Glutamatergic neuron (in vitro differentiated cells): ENCODE measurements around the gene TRIM8. TPM values are rescaled to one million over a fixed set of nuclear protein-coding genes. Genes with fewer than 3 reads are reported as not detected.

ENCODE experiments used
- DNase-seq: peaks from one replicate; pipeline ENCODE4 v3.0.0; 2022
- H3K27ac Mint-ChIP-seq: one replicate; pipeline ENCODE4 v1.8.0; 2020; ENCODE audit warnings: mild to moderate bottlenecking, mixed read lengths, inconsistent platforms; ENCODE audit not compliant: unreplicated experiment
- H3K27me3 Mint-ChIP-seq: one replicate; pipeline ENCODE4 v1.8.0; 2020; ENCODE audit warnings: mild to moderate bottlenecking, moderate library complexity, mixed read lengths, inconsistent platforms; ENCODE audit not compliant: unreplicated experiment
- H3K36me3 Mint-ChIP-seq: one replicate; pipeline ENCODE4 v1.8.0; 2020; ENCODE audit warnings: mild to moderate bottlenecking, mixed read lengths, inconsistent platforms; ENCODE audit not compliant: unreplicated experiment
- H3K4me1 Mint-ChIP-seq: one replicate; pipeline ENCODE4 v1.8.0; 2020; ENCODE audit warnings: mild to moderate bottlenecking, low read depth, mixed read lengths, inconsistent platforms; ENCODE audit not compliant: unreplicated experiment
- H3K4me3 Mint-ChIP-seq: one replicate; pipeline ENCODE4 v1.8.0; 2020; ENCODE audit warnings: mild to moderate bottlenecking, mixed read lengths, inconsistent platforms; ENCODE audit not compliant: unreplicated experiment
- H3K9me3 Mint-ChIP-seq: one replicate; pipeline ENCODE4 v1.8.0; 2020; ENCODE audit warnings: mild to moderate bottlenecking, moderate library complexity, mixed read lengths, inconsistent platforms; ENCODE audit not compliant: unreplicated experiment
- total RNA-seq: library from RNA; stranded (reverse); fragmentation: NEBNext Ultra II Directional; extraction: Animal tissue kit (Norgen Biotek cat#: 25700); gene quantifications from one replicate; pipeline ENCODE4 v1.2.1, GENCODE V29; 2021; ENCODE audit not compliant: unreplicated experiment
- TF ChIP-seq, protein P1 (sequence below): fragments of 200-600 bp; sonication (generic); IDR thresholded peaks from one replicate; pipeline ENCODE4 v1.5.0; 2021; ENCODE audit not compliant: partially characterized antibody, unreplicated experiment

Gene TRIM8
- total RNA-seq, 1 donor from 2014 or later: 74.8 TPM

DNA sequence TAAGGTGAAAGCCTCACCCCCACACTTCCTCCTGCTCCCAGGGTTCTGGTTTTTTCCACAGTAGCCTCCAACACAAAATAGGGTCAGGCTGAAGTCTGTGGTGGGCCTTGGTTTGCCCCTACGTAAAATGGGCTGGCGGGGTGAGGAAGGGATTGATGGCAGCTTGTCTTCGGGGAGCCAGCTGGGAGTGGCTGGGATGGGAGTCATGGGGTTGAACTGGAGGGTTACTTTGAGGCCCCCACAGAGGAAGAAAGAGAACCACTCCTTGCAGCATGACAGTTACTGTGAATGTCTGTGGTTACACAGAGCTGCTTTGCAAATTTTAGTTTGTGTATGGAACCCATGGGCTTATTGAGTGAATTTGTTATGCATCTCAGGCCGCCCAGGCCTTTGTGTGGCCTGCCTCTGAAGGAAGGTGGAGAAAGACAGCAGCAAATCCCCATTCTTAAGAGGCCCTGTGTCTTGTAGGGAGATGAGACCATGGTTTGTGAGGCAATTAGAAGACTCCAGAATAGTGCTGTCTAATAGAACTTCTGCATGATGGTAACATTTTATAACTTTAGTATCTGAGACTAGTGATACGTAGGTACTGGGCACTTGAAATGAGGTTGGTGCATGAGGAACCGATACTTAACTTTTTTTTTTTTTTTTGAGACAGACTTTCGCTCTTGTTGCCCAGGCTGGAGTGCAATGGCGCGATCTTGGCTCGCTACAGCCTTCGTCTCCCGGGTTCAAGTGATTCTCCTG is 8.1 kb downstream of the TRIM8 start:
- peaks cover 30% of the 10 kb centered on the region for H3K4me1 Mint-ChIP-seq
- TF ChIP-seq, protein P1, sequence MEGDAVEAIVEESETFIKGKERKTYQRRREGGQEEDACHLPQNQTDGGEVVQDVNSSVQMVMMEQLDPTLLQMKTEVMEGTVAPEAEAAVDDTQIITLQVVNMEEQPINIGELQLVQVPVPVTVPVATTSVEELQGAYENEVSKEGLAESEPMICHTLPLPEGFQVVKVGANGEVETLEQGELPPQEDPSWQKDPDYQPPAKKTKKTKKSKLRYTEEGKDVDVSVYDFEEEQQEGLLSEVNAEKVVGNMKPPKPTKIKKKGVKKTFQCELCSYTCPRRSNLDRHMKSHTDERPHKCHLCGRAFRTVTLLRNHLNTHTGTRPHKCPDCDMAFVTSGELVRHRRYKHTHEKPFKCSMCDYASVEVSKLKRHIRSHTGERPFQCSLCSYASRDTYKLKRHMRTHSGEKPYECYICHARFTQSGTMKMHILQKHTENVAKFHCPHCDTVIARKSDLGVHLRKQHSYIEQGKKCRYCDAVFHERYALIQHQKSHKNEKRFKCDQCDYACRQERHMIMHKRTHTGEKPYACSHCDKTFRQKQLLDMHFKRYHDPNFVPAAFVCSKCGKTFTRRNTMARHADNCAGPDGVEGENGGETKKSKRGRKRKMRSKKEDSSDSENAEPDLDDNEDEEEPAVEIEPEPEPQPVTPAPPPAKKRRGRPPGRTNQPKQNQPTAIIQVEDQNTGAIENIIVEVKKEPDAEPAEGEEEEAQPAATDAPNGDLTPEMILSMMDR: no peak
- H3K9me3 Mint-ChIP-seq: peaks cover 14% of the 10 kb centered on the region
- DNase-seq: no peak
- H3K27ac Mint-ChIP-seq: no peak overlapping the region
- peaks cover 8% of the 10 kb centered on the region for H3K27me3 Mint-ChIP-seq
- H3K4me3 Mint-ChIP-seq: no peak overlapping the region
- H3K36me3 Mint-ChIP-seq: peaks cover 5% of the 10 kb centered on the region

DNA sequence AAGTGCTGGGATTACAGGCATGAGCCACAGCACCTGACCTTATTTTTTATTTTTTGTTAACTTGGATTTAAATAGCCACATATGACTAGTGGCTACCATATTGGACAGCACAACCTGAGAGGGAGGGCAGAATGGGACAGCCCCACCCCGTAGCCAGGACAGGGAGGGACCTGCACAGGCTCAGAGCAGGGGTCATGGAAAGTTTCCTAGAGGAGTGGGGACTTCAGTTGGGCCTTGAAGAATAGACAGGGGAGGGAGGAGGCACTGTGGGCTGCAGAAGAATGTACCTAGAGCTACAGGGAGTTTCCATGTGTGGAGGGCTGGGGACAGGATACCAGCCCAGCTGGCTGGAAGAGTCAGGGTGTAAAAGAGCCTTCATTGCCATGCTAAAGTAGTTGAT is 8.8 kb downstream of the TRIM8 start:
- H3K4me3 Mint-ChIP-seq: no peak overlapping the region
- peaks cover 25% of the 10 kb centered on the region for H3K4me1 Mint-ChIP-seq
- TF ChIP-seq, protein P1: no peak
- peaks cover 6% of the 10 kb centered on the region for H3K27me3 Mint-ChIP-seq
- peaks cover 10% of the 10 kb centered on the region for H3K9me3 Mint-ChIP-seq
- H3K36me3 Mint-ChIP-seq: peaks cover 5% of the 10 kb centered on the region
- no peak for DNase-seq
- H3K27ac Mint-ChIP-seq: no peak overlapping the region

DNA sequence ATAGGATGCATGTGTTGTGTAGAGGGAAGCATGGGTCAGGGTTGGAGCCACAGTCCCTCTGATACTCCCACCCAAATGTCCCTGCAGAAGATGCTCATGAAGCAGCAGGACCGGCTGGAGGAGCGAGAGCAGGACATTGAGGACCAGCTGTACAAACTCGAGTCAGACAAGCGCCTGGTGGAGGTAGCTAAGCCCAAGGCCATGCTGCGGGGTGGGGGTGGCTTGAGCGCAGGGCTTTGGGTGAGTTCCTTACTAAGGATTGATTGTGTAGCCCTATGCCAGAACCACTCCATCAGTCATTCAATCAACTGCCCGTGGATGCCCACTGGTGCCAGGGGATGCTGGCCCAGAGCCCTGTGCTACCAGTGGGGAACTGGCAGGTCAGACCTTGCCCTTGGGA is 10.3 kb downstream of the TRIM8 start:
- H3K27me3 Mint-ChIP-seq: peaks cover 1% of the 10 kb centered on the region
- peaks cover 6% of the 10 kb centered on the region for H3K9me3 Mint-ChIP-seq
- H3K27ac Mint-ChIP-seq: no peak overlapping the region
- H3K36me3 Mint-ChIP-seq: peaks cover 5% of the 10 kb centered on the region
- no peak overlapping the region for H3K4me3 Mint-ChIP-seq
- TF ChIP-seq, protein P1: no peak
- no peak for DNase-seq
- H3K4me1 Mint-ChIP-seq: peaks cover 15% of the 10 kb centered on the region

DNA sequence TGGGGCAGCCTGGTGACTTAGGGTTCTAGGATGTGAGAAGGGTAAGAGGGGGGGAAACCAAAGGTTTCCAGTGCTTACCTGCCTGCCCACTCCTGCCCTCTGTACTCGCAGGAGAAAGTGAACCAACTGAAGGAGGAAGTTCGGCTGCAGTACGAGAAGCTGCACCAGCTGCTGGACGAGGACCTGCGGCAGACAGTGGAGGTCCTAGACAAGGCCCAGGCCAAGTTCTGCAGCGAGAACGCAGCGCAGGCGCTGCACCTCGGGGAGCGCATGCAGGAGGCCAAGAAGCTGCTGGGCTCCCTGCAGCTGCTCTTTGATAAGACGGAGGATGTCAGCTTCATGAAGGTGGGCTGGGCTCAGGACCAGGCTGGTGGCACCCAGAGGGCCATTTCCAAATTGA is 10.7 kb downstream of the TRIM8 start:
- peaks cover 5% of the 10 kb centered on the region for H3K36me3 Mint-ChIP-seq
- TF ChIP-seq, protein P1: no peak
- peaks cover 6% of the 10 kb centered on the region for H3K9me3 Mint-ChIP-seq

DNA sequence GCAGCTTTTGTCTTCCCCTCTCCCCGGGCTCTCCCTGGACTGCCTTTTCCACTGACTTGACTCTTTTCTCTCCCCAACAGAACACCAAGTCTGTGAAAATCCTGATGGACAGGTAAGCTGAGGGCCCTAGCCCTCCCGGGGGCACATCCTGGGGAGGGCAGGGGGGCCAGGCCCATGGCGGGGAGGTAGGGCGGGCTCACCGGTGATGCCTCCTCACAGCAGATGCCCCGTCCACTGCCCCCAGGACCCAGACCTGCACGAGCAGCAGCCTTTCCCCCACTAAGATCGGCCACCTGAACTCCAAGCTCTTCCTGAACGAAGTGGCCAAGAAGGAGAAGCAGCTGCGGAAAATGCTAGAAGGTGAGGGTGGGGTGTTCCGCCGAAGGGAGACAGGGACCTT is 11.7 kb downstream of the TRIM8 start:
- peaks cover 15% of the 10 kb centered on the region for H3K4me1 Mint-ChIP-seq
- H3K27me3 Mint-ChIP-seq: peaks cover 1% of the 10 kb centered on the region
- H3K27ac Mint-ChIP-seq: no peak overlapping the region
- TF ChIP-seq, protein P1: no peak
- H3K9me3 Mint-ChIP-seq: peaks cover 4% of the 10 kb centered on the region
- H3K4me3 Mint-ChIP-seq: no peak overlapping the region
- peaks cover 5% of the 10 kb centered on the region for H3K36me3 Mint-ChIP-seq
- no peak for DNase-seq

More for the DNA sequence above, 10.7 kb downstream of the TRIM8 start:
- H3K4me1 Mint-ChIP-seq: peaks cover 15% of the 10 kb centered on the region
- peaks cover 1% of the 10 kb centered on the region for H3K27me3 Mint-ChIP-seq
- DNase-seq: no peak
- no peak overlapping the region for H3K4me3 Mint-ChIP-seq
- no peak overlapping the region for H3K27ac Mint-ChIP-seq
